Mammary epithelial cell (primary cell): ENCODE measurements around the gene HID1.

Source experiments
- CTCF ChIP-seq, 2 donors: IDR thresholded peaks in 1 of 2; conservative IDR thresholded peaks in 1 of 2; 2 replicates each; pipeline ENCODE4 v1.5.1; 2011 to 2012; ENCODE audit warnings: inconsistent platforms in 2 of 2, low read length in 2 of 2, mild to moderate bottlenecking in 2 of 2, control low read depth in 1 of 2, low read depth in 1 of 2; ENCODE audit not compliant: insufficient read depth in 1 of 2; ENCODE audit errors: extremely low read depth in 1 of 2
- EZH2 ChIP-seq: IDR thresholded peaks from 2 replicates; pipeline ENCODE4 v1.6.1; 2012; ENCODE audit warnings: low read length, inconsistent platforms, borderline replicate concordance

GRCh38 chr17:75010683-75011400, 38.3 kb upstream of the HID1 start:
- TF ChIP-seq CTCF (conservative IDR thresholded peaks at IDR 0.05 in 1 of 2, IDR thresholded peaks at IDR 0.05 in 1 of 2; ENCODE audit: extremely low read depth in 1 of 2, insufficient read depth in 1 of 2, low read depth in 1 of 2, low read length in 2 of 2) (no peak), EZH2 (no peak)
